GM12874 (cell line): ENCODE measurements around the gene MORN4.

Source experiments
- CTCF ChIP-seq: IDR thresholded peaks from 2 replicates; pipeline ENCODE4 v1.5.1; 2011; ENCODE audit warnings: low read depth, mild to moderate bottlenecking, control low read depth, low read length, moderate library complexity; ENCODE audit not compliant: insufficient read depth

Gene MORN4

GRCh38 chr10:97573672-97574071, 59.6 kb downstream of the MORN4 start:
- no peak for TF ChIP-seq CTCF

GRCh38 chr10:97573021-97573420, 60.3 kb downstream of the MORN4 start:
- TF ChIP-seq CTCF: no peak

GRCh38 chr10:97572214-97572989, 60.9 kb downstream of the MORN4 start, which contains the start of gene ANKRD2:
Gene ANKRD2 (plus strand): TSS chr10:97572779. CDS start chr10:97572789, 10 bp downstream.
- peak; percentile 95 for TF ChIP-seq CTCF

- no peak for TF ChIP-seq CTCF
Observed at GRCh38 chr10:97571622-97572021, 61.7 kb downstream of the MORN4 start.

- TF ChIP-seq CTCF: no peak
Observed at GRCh38 chr10:97570789-97571471, 62.4 kb downstream of the MORN4 start.

GRCh38 chr10:97570146-97570788, 63.0 kb downstream of the MORN4 start:
- no peak for TF ChIP-seq CTCF

GRCh38 chr10:97567891-97568290, 65.4 kb downstream of the MORN4 start:
- no peak for TF ChIP-seq CTCF
